ENCODE measurements around the gene GPR132. TPM values are rescaled to one million over a fixed set of nuclear protein-coding genes. Genes with fewer than 3 reads are reported as not detected.

Gene GPR132
- total RNA-seq, 1 donor from 2014 or later = 2.2 TPM

- no peak overlapping the region for H3K27ac Mint-ChIP-seq (ENCODE audit: unreplicated experiment)
These were observed 7.2 kb upstream of the GPR132 start for GRCh38 chr14:105072381-105072861.

GRCh38 chr14:105071942-105072341 is 6.7 kb upstream of the GPR132 start:
- H3K9me3 Mint-ChIP-seq (ENCODE audit: unreplicated experiment) = peaks cover 2% of the 10 kb centered on the region
- no peak overlapping the region for H3K27ac ChIP-seq (ENCODE audit: low read depth, low read length)

More at GRCh38 chr14:105072381-105072861, 7.2 kb upstream of the GPR132 start:
- Histone ChIP-seq H3K4me1 (ENCODE audit: insufficient read depth, low read length) (peaks cover 12% of the 10 kb centered on the region), H3K4me3 (ENCODE audit: insufficient read depth, low read depth, low read length) (no peak overlapping the region), H3K9ac (ENCODE audit: low read length) (no peak overlapping the region), H3K9me3 (ENCODE audit: insufficient read depth, low read depth, low read length) (no peaks in the 10 kb centered on the region), H4K20me1 (ENCODE audit: insufficient read depth, low read length) (no peaks in the 10 kb centered on the region), H3K27ac (ENCODE audit: low read depth, low read length) (no peak overlapping the region), H3K27me3 (ENCODE audit: insufficient read depth, low read length) (peaks cover 3% of the 10 kb centered on the region), H3K79me2 (ENCODE audit: insufficient read depth, low read length) (no peaks in the 10 kb centered on the region), H3K4me2 (ENCODE audit: low read length) (no peak overlapping the region), H2AFZ (ENCODE audit: low read depth, low read length) (no peak overlapping the region), H3K36me3 (ENCODE audit: insufficient read depth, low read length) (no peaks in the 10 kb centered on the region)
- Mint-ChIP-seq H3K9me3 (ENCODE audit: unreplicated experiment) (peaks cover 2% of the 10 kb centered on the region), H3K4me3 (ENCODE audit: unreplicated experiment) (no peak overlapping the region), H3K36me3 (ENCODE audit: low read depth, unreplicated experiment) (no peaks in the 10 kb centered on the region), H3K27me3 (ENCODE audit: low read depth, unreplicated experiment) (peaks cover 22% of the 10 kb centered on the region), H3K4me1 (ENCODE audit: low read depth, unreplicated experiment) (peaks cover 15% of the 10 kb centered on the region)
- FAIRE-seq = no peak
- no peak for TF ChIP-seq CTCF (IDR thresholded peaks at IDR 0.05; ENCODE audit: insufficient read depth, low read depth, low read length)
- no peak for TF ChIP-seq EZH2 (IDR thresholded peaks at IDR 0.05; ENCODE audit: insufficient read depth, low read length)
- DNase-seq (ENCODE audit: low read depth) = no peak

More at GRCh38 chr14:105071942-105072341, 6.7 kb upstream of the GPR132 start:
- no peak overlapping the region for H3K4me3 ChIP-seq (ENCODE audit: insufficient read depth, low read depth, low read length)
- H3K27me3 ChIP-seq (ENCODE audit: insufficient read depth, low read length) = peaks cover 3% of the 10 kb centered on the region
- TF ChIP-seq EZH2 (IDR thresholded peaks at IDR 0.05; ENCODE audit: insufficient read depth, low read length) (no peak), CTCF (IDR thresholded peaks at IDR 0.05; ENCODE audit: insufficient read depth, low read depth, low read length) (no peak)
- H4K20me1 ChIP-seq (ENCODE audit: insufficient read depth, low read length) = no peaks in the 10 kb centered on the region
- H2AFZ ChIP-seq (ENCODE audit: low read depth, low read length) = no peak overlapping the region
- DNase-seq (ENCODE audit: low read depth) (no peak), FAIRE-seq (no peak)
- H3K9me3 ChIP-seq (ENCODE audit: insufficient read depth, low read depth, low read length) = no peaks in the 10 kb centered on the region
- H3K79me2 ChIP-seq (ENCODE audit: insufficient read depth, low read length) = no peaks in the 10 kb centered on the region
- Mint-ChIP-seq H3K4me3 (ENCODE audit: unreplicated experiment) (no peak overlapping the region), H3K27me3 (ENCODE audit: low read depth, unreplicated experiment) (peaks cover 18% of the 10 kb centered on the region), H3K36me3 (ENCODE audit: low read depth, unreplicated experiment) (no peaks in the 10 kb centered on the region), H3K4me1 (ENCODE audit: low read depth, unreplicated experiment) (peaks cover 18% of the 10 kb centered on the region), H3K27ac (ENCODE audit: unreplicated experiment) (no peak overlapping the region)
- H3K9ac ChIP-seq (ENCODE audit: low read length) = no peak overlapping the region
- H3K36me3 ChIP-seq (ENCODE audit: insufficient read depth, low read length) = no peaks in the 10 kb centered on the region
- H3K4me1 ChIP-seq (ENCODE audit: insufficient read depth, low read length) = peaks cover 17% of the 10 kb centered on the region
- H3K4me2 ChIP-seq (ENCODE audit: low read length) = no peak overlapping the region
